ENCODE measurements around the gene CRTC2.
A peak's percentile ranks its signal among the peaks of the same experiment; 100 is the strongest.

Gene CRTC2

DNA sequence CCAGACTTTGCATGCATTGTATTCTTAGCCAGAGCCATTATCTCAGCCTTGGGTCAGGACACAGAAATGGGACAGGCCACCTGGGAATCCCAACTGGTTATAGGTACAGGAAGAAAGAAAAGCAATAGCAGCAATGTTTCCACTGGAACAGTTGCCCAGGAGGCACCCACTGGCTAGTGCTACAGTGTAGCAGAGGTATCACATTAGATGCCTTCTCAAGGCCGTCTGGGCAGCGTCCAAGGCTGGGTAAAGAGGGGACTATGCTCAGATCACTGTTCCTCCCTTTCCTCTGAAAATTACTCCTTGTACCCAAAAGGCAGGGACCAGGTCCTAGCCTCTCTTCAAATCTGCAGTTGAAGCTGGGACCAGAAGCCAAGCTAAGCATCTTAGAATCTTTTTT, 11.9 kb upstream of the CRTC2 start:
- no peak for DNase-seq

DNA sequence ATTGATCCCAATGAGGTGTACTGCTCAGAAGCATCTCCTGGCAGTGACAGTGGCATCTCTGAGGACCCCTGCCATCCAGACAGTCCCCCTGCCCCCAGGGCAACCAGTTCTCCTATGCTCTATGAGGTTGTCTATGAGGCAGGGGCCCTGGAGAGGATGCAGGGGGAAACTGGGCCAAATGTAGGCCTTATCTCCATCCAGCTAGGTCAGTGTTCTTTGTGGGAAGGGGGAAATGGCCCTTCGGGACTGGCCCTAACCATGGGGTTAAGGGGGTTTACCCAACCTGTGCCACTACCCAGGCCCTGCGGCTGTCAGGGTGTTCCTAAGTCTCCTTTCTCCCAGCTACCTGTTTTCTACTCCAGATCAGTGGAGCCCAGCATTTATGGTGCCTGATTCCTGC, 10.6 kb upstream of the CRTC2 start:
- DNase-seq: no peak

DNA sequence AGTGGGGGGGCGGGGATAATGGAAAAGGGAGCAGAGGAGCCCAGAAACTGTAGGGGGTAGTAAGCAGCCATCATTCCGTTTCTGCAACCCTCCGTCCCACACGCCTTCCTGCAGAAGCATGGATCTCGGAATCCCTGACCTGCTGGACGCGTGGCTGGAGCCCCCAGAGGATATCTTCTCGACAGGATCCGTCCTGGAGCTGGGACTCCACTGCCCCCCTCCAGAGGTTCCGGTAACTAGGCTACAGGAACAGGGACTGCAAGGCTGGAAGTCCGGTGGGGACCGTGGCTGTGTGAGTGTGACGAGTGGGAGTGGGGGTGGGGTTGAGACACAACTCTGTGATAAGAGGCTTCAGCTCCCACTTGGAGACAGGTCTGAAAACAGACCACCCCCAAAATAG, 10.0 kb upstream of the CRTC2 start:
- DNase-seq: no peak

DNA sequence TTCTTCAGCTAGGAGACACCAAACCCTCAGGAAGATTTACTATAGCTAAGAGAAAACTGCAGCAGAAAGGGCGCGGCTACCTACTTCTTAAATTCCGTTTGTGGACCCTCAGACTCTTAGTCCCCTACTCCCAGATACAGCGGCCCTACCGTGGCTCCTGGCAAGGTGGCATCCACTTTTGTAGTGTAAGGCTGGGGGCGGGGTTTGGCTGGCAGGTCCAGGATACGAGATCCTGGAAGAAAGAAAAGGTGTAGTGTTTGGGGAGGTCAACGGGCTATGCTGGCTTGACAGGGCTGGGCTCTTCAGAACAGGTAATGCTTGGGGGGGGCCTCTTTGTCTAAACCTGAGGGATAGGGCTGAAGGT, 9.6 kb upstream of the CRTC2 start:
- DNase-seq: no peak

DNA sequence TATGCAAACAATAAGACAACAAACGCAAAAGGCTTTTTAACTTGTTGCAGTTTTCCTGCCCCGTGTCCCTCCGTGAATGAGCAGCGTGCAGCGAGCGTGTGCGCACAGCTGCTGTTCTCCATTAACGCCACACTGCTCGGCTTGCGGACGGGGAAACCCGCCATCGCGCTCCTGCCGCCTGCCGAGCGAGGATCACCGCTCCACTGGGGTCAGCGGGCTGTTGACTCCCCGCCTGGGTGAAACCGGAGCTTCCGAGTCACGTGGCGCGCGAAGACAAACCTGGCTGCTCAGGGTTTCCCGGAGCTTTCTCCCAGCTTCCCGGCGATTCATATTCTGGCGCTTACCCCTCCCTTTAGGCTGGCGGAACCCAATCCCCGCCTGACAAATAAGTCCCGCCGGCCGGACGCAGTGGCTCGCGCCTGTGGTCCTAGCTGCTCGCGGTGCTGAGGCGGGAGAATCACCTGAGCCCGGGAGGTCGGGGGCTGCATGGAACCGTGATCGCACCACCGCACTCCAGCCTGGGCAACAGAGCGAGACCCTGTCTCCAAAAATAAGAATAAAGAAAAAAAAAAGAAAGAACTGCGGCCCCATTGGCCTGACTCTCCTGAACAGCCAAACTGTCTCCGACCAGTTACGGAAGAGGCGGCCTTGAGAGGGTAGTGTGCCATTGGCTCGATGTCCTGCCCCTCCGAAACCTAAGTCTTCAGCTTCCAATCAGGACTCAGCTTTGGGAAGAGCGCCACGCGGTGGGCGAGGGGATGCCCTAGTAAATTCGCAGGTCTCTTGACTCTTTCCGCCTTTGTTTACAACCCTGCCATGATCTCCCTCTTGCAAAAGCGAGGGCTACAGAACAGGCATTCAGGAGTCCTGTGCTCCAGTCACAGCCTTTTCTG, 8.9 kb upstream of the CRTC2 start, which contains the start of gene CREB3L4:
CREB3L4 (plus strand) TSS at position 796 of the 893 bp plus-strand sequence. CDS start 624 bp downstream, outside the sequence.
- peak; percentile 97 for DNase-seq

DNA sequence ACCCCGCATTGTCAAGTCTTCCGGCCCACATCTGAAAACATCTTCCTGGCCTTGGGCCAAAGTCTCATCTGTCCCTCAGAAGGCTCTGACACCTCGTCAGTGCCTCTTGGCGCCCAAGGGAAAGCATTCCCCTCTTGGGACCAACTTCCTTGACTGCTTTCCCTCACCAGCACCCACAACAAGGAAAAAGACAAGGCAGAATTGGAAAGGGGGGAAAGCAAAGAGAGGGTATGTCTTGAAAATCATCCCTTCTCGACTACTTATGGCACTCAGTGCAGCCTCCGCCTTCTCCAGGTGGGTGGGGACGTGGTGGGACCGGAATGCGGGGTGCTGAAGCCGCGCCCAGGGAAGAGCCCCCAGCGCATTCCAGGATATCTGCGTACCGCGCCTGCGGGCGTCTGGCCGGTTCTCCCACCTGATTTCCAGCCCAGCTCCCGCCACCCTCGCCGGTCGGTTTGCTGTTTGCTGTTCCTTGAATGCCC, 5.5 kb upstream of the CRTC2 start:
- no peak for DNase-seq

DNA sequence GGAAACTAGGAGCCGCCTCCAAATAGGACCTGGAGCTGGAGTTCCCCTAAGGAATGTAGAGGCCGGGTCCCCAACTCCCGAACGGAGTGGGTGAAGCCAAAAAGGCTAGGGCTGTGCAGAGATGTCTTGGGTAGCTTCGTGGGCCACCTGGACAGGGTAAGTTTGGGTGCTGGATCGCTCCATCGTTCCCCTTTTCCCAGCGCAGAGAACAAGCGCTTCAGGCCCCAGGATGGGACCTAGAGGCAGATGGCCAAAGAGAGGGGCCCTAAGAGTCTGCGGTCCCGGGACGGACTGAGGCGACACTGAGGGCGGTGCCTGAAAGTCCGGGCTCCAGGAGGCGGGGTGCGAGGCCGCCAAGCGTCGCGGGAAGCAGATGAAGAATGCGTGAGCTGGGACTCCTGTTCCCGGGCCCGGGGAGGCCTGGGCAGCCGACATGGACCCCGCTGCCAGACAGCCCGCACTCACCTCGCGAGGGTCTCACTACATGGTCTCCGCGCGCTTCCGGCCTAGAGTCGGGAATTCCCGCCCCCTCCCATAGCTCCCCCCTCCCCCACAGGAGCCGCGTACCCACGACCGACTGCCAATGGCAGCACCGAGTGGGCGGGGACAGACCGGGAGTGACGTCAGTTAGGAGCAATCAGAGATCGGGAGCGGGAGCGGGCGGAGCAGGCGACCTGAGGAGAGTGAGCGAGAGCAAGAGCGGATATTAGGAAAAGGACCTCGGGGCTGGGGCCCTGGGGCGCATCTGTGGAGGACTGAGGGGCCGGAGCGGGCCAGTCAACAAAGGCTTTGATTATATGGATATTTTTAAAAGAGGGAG, 4.8 kb upstream of the CRTC2 start, which contains the start of gene SLC39A1:
SLC39A1 (minus strand) TSS at position 508 of the 820 bp plus-strand sequence. CDS start 822 bp downstream, outside the sequence.
- DNase-seq: peak; percentile 95

DNA sequence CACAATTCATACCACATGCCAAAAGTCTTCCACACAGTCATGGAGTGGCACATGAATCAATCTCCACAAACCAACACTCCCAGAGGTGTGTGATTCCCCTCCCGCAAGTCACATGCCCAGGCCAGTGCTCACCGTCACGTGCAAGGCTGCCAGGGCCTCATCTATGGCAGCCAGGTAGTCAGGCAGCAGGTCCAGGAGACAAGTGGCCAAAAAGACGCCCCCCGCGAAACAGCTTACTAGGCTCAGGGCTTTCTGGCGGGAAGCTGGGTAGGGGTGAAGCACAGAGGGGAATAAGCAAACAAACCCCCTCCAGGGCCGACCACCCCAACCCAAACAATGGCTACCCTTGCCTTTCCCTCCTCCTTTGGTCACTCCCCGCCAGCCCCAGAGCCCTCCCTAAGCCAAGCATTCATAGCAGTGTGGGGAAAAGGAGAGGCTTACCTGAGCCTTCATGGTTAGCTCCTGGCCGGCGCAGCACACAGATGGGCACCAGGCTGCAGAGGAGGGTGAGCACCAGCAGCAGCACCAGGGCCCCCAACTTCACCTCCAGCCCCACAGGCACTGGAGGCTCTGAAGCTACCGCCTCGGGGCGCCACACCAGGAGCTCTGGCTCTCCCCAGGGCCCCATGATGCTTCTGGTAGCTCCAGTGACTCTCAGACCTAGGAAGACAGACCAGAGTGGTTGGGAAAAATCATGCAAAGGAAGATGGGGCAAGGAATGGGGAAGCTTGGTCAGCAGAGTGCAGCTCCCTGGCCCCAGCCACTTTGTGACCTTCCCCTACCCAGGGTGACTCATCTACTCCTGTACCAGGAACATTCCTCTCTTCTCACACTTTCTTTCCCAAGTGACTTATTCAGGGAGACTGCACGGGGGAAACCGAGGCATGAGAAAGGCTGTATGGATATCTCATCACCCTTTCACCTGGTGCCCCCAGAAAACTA, 3.9 kb upstream of the CRTC2 start:
- DNase-seq: peak; percentile 72

DNA sequence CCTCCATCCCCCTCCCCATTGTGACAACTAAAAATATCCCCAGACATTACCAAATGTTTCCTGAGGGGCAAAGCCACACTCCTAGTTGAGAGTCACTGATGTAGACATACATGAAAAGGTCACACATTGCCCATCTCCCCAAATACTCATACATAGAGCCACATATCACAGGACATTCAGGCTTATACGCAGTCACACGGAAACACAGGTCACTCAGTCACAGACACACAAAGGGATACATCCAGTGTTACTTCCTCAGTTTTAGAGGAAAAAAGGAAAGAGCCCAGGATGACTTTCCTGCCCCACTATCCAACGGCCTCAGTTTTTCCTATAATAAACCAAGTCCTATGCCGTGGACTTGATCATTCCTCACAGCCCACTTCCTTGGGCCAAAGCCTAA, 3.0 kb upstream of the CRTC2 start:
- no peak for DNase-seq

DNA sequence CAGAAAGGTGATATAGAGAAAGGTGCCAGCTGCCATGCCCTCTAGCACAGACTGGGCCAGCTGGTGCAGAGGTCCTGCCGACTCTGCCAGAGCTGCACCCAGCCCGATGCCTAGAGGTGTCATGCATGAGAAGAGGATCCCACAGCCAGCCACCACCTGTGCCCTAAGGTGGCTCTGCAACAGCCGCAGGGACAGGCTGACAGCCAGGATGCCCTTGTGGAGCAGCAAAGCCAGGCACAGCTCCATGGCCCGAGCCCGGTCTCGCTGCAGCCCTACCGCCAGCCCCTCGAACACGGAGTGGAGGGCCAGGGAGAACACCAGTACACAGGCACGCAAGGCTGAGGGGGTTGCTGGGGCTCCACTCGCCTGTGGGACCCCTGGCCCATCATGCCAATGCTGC, 1.8 kb upstream of the CRTC2 start:
- DNase-seq: no peak

DNA sequence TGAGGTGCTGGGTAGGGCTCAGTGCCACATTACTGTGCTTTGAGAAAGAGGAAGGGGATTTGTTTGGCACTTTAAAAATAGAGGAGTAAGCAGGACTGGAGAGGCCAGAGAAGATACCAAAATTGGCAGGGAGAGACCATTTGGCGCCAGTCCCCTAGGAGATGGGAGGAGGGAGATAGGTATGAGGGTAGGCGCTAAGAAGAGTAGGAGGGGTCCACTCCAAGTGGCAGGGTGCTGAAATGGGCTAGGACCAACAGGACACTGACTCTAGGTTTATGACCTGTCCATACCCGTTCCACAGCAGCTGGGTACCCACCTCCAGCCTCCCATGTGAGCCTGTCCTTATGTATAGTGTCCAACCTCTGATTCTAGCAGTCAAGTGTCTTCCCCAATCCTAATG, 1.0 kb upstream of the CRTC2 start:
- no peak for DNase-seq

DNA sequence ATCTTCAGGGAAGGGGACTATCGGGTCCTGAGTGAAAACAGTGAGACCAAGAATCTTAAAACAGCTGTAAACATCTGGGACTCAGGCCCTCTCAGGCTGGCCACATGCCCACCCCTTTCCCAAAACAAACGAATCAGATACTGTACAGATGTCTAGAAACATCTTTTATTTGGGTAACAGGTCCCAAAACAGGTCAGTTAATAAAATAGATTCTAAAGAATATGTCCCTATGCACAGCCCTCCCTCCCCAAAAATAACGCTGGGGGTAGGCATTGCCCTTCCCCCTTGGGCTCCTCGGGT, 499 bp upstream of the CRTC2 start:
- DNase-seq: peak; percentile 30

DNA sequence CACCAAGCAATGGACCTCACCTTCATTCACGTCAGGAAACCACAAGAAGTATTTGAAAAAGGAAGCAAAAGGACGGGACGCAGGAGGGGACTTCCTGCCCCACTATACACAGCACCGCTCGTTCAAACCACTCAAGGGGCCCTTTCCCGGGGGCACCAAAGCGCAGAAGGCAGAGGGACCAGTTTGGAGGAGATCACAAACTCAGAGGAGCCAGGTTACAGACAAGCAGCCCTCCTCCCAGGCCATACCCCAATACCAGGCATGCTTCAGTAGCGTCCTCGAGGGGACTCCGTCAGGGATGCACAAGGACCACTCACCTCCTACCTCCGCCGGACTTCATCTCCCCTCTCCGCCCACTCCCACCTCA, 685 bp downstream of the CRTC2 start:
- DNase-seq: no peak

DNA sequence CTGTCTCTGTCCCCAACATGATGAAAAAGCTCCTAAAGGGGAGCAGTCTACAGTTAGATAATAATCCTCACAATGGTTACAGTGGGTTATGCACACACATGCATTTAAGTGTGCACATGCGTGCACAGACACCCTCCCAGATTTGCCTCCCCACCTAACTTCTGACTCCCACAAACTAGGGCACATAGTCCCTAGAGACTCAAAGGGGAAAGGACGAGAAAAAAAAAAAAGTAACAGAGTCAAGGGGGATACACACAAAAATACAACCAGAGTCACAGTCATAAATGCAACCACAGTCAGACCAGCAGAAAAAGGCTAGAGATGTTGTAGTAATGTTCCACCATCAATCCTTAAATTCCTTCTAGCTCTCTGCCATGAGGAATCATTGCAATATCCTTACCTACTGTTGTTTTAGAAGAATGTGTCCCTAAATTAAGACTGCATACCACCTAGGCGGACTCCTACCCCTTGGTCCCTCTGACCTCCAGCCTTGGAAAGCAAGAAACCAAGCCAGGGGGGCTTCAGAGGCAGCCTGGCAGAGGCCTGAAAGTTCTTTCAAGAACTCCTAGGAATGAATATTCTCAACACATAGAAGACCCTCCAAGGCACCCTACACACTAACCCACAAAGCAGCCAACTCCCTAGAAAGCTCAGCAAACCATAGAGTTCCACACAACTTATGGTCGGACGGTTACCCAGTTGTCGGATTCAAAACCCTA, 1.3 kb downstream of the CRTC2 start:
- no peak for DNase-seq

DNA sequence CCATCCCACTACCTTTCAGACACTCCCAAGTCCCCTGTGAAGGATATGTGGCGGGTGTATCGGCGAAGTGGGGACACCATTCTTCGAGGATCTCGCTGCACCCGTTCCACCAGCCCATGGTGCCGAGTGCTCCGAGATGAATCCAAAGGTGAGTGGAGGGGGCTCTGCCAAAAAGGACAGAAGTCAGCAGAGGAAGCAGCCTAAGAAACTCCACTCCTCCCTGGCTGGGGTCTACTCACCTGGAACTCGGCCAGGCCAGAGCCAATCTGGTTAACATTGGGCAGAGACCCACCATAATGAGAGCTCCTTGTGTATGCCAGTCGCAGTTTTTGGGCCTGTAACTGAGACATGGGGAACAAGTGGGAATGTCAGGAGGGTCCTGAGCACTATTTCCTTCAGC, 3.6 kb downstream of the CRTC2 start:
- DNase-seq: no peak

DNA sequence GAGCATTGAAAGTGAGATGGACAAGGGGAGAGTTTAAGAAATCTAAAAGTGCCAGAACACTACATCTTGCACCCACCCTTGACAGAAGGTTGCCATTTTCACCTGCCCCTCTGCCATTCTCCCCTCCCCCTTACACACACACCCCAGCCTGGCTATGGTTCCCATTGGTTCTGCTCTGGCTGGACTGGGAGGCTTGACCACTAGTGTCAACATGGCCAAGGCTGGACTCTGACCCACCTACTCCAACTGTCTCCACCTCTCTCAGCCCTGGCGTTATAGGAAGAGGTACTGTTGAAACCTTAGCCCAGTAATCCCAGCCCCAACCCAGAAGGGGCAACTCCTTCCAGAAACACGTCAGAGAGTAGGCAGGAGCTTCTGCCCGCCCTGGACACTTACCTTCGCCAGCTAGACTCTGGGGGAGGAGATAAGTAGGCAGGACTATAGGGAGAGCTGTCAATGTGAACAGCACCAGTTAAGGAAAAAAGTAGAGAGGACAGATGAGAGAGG, 4.5 kb downstream of the CRTC2 start:
- no peak for DNase-seq

DNA sequence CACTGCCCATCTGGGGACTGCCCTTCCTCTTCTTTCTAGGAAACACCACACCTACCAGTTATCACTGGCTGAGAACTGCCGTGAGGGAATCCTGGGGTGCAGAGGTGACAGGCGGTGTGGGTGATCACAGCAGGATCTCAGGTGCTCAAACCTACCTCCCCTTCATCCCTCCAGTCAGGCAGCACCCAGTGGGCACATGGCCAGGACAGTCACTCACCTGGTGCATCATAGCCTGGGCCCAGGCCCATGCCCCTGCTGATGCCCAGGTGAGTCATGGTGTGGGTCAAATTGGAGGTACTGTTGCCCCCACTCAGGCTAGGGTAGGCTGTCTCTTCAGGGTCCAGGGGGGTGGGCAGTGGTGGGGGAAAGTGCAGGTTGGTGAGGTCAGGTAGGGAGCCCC, 6.6 kb downstream of the CRTC2 start:
- no peak for DNase-seq

DNA sequence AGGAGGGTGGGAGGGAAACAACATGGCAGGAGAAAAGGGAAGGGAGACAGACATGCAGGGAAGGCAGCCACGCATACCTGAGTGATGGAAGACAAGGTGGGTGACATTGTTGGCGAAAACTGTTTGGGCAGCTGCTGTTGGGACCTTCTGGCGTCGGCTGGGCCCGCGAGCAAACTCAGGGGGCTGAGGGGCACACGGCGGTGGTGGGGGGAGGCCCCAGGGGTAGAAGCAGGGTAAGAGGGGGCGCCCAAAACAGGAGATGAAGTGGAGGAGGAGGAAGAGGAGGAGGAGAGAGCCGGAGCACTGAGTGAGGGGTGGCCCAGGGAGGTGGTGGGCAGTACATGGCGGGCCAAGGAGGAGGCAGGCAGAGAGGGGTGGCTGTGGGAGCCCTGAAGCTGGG, 7.2 kb downstream of the CRTC2 start:
- no peak for DNase-seq

DNA sequence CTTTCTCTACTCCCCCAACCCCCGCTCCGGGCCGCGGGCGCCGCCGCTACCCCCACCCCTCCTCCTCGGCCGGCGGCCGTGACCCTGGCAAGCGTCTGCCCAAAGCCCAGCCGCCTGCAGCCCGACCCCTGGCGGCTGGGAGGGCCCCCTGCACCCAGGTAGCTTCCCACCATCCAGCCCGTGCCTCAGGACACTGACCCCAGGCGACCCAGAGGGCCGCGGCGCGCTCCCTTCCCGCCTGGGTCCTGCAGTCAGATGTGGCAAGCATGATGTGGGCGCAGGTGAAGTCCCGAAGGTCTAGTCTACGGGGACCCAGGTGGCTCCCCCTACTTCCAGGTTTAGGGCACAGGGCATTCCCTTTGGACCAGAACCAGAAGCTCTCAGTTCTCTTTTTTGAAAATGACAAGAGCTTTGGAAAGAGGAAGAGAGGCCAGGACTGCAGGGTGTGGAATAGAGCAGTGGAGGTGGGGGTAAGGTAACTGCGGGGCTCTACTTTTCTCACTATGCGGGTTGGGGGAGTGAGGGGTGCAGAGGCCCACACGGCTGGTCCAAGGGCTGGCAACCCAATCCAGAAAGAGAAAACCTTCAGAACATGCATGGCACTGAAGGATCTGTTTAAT, 11.7 kb downstream of the CRTC2 start, which contains the start of gene DENND4B:
DENND4B (minus strand) TSS at position 97 of the 620 bp plus-strand sequence. CDS start 2,344 bp downstream, outside the sequence.
- peak; percentile 79 for DNase-seq

DNA sequence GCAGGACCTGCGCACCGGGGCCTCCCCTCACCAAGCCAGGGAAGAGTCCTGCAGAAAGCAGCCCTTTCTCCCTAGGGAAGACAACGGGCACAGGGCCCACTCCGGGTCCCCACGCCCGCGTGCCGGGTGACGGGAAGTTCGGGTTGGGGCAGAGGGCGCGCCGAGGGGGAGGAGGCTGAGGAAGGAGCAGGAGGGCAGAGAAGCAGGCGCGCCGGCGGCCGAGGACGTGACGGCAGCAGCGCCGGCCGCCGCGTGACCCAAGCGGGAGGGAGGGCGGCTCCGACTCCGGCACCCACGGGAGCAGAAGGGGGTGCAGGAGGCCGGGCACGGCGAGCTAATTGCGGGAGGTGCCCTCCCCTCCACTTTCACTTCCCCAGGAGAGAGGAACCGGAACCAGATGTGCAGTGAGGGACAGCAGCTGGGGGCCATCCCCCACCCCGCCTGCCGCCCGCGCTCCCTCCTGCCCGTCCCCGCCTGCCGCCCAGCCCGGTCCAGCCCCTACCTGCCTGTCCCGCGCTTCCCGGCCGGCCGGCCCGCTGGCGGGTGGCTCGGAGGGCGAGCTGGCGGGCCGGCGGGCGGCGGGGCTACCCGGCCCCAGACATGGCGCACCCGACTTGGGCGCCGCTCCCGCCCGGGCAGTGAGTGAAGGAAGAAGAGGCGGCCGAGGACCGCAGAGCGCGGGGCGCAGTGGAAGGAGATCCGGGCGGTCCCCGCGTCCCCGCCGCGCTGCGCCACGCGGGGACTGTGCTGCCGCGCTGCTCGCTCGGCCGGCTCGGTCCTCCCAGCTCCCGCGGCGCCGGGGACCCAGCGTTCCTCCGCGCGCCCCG, 12.4 kb downstream of the CRTC2 start:
- DNase-seq: peak; percentile 67

Measured in HCEC 1CT (cell line).